Heart left ventricle (tissue), 16 donors: ENCODE results near the gene GNB3. TPM values are rescaled to one million over a fixed set of nuclear protein-coding genes. Genes with fewer than 3 reads are reported as not detected.

Source experiments
- ATAC-seq, 4 donors: fragments of 200-7000 bp; cut with Tn5 transposase; one replicate each; pipeline ENCODE4 v1.9.1; 2020 to 2022; ENCODE audit warnings: moderate library complexity in 4 of 4, mild to moderate bottlenecking in 3 of 4, moderate number of reproducible peaks in 1 of 4
- DNase-seq, 5 donors: peaks; one replicate each; pipeline ENCODE4 v3.0.0-alpha.2; 2020
- H3K27ac ChIP-seq, 12 donors: fragments of 200-600 bp; sonication (generic) in 4 of 12; one replicate each; pipeline versions ENCODE4 v1.5.0 to v1.8.0; 2016 to 2022; ENCODE audit warnings: mild to moderate bottlenecking in 2 of 12
- H3K27me3 ChIP-seq, 9 donors: fragments of 200-600 bp; sonication (generic) in 2 of 9; one replicate each; pipeline versions ENCODE4 v1.5.1 to v1.8.0; 2016 to 2022; ENCODE audit warnings: mild to moderate bottlenecking in 3 of 9
- H3K36me3 ChIP-seq, 9 donors: fragments of 200-600 bp; sonication (generic) in 2 of 9; one replicate each; pipeline versions ENCODE4 v1.5.0 to v1.8.0; 2018 to 2022; ENCODE audit warnings: mild to moderate bottlenecking in 2 of 9
- H3K4me1 ChIP-seq, 12 donors: fragments of 200-600 bp; sonication (generic) in 4 of 12; one replicate each; pipeline versions ENCODE4 v1.5.0 to v1.8.0; 2016 to 2022; ENCODE audit warnings: mild to moderate bottlenecking in 3 of 12
- H3K4me3 ChIP-seq, 12 donors: fragments of 200-600 bp; sonication (generic) in 4 of 12; one replicate each; pipeline versions ENCODE4 v1.5.0 to v1.8.0; 2017 to 2022; ENCODE audit warnings: mild to moderate bottlenecking in 9 of 12, moderate library complexity in 4 of 12
- H3K9me3 ChIP-seq, 12 donors: fragments of 200-600 bp; sonication (generic) in 4 of 12; one replicate each; pipeline versions ENCODE4 v1.5.0 to v1.8.0; 2016 to 2022; ENCODE audit warnings: mild to moderate bottlenecking in 1 of 12
- CTCF ChIP-seq, 12 donors: fragments of 200-600 bp; sonication (generic) in 4 of 12; IDR thresholded peaks; one replicate each; pipeline versions ENCODE4 v1.5.0 to v1.8.0; 2018 to 2022; ENCODE audit warnings: antibody characterized with exemption in 12 of 12, mild to moderate bottlenecking in 5 of 12
- POLR2A ChIP-seq, 2 donors: fragments of 450-650 bp; IDR thresholded peaks; one replicate each; pipeline ENCODE4 v1.6.1; 2017; ENCODE audit warnings: antibody characterized with exemption in 2 of 2, mild to moderate bottlenecking in 2 of 2, moderate library complexity in 2 of 2
- WGBS, 4 donors: extraction: QIAGEN DNeasy Blood & Tissue Kit in 2 of 4; methylation state at CpG; one replicate each; pipeline versions ENCODE4 v1.1.5 to v1.1.7; 2013 to 2018; 5-methylcytosine and 5-hydroxymethylcytosine counted together
- intact Hi-C, 10 donors: fragments of 100-400 bp; cut with DNase I; formaldehyde crosslinking; loops; one replicate each; pipeline versions ENCODE4 v1.11.1 to v1.14.2; 2022
- polyA plus RNA-seq, 2 donors: library from polyadenylated mRNA; stranded (reverse); fragments of 200-250 nt; gene quantifications; one replicate each; pipeline ENCODE4 v1.2.3, GENCODE V29; 2013
- total RNA-seq, 9 donors: library from RNA; depleted of rRNA in 2 of 9; stranded (reverse); fragments of >200 nt in 2 of 9; fragmentation: NEBNext Ultra II Directional in 3 of 9; extraction: Animal tissue kit (Norgen Biotek cat#: 25700) in 3 of 9; gene quantifications; one replicate each; pipeline versions ENCODE4 v1.1.0 to v1.2.4, GENCODE V29; 2016 to 2023
- donor health status: ischemic (EF 13 %, LVEDD 7.1; RV severe dilation, severe dysfunction).
- donor health status: healthy with polysubstance abuse.
- donor health status: DM: no; HTN: yes; CAD: no.
- donor health status: DM: no; HTN: no; CAD: no.
- donor health status: ischemic (EF 25% LVEDD 6.9; RV normal size, moderate dysfunction).
- donor health status: ischemic (EF 25% LVEDD 5.7; RV mildly dilated, moderate dysfunction).
- donor health status: healthy.
- donor health status: DM: yes; HTN: yes; CAD: no.
- donor health status: ischemic (EF 35%, LVEDD 5.7; RV mildly dilated, moderate dysfunction).
- donor health status: nonischemic (EF 11% LVEDD 7.7; RV severe dilation, severe dysfunction).
- donor health status: DM: yes; HTN: yes; CAD: no.
- donor health status: PGD.
- donor health status: ischemic (EF 29% LVEDD 5.4; RV normal size, mild dysfunction).
- donor health status: nonischemic (EF 23%, LVEDD 6.1; RV moderate dilation, normal function).

Gene GNB3
- total and polyA plus RNA-seq, 11 donors: 0.64 to 12.4 (median 6.2) TPM

GRCh38 chr12:6828781-6829535 is 11.8 kb upstream of the GNB3 start:
- DNase-seq: peak in 2 of 5 donors; percentile 36 to 58
- intact Hi-C loops: loop anchor here (5.0 to 10.0 kb wide), 5 partner anchors 54 to 214 kb away; partner anchors contain the start of genes MLF2 (in 6 of the 10) and LAG3 (in 1 of the 10)
- H3K36me3 ChIP-seq: peaks cover 0 to 31% (median 0%) of the 10 kb centered on the region in 9 donors
- TF ChIP-seq CTCF (IDR thresholded peaks at IDR 0.05) (no peak), POLR2A (IDR thresholded peaks at IDR 0.05) (no peak)
- peaks cover 0 to 37% (median 17%) of the 10 kb centered on the region in 12 donors for H3K4me1 ChIP-seq
- H3K4me3 ChIP-seq: peak overlapping the region; percentile 62 to 92 (median 78)
- ATAC-seq: peak in 3 of 4 donors; percentile 8 to 31 (median 29)
- peaks cover 0 to 9% (median 0%) of the 10 kb centered on the region in 9 donors for H3K27me3 ChIP-seq
- no peaks in the 10 kb centered on the region for H3K9me3 ChIP-seq
- H3K27ac ChIP-seq: peak overlapping the region; percentile 65 to 92 (median 85)
- WGBS, 4 donors: 1 to 2% (median 1%) methylated on average over 47 to 71 of the region's 71 CpGs

DNA sequence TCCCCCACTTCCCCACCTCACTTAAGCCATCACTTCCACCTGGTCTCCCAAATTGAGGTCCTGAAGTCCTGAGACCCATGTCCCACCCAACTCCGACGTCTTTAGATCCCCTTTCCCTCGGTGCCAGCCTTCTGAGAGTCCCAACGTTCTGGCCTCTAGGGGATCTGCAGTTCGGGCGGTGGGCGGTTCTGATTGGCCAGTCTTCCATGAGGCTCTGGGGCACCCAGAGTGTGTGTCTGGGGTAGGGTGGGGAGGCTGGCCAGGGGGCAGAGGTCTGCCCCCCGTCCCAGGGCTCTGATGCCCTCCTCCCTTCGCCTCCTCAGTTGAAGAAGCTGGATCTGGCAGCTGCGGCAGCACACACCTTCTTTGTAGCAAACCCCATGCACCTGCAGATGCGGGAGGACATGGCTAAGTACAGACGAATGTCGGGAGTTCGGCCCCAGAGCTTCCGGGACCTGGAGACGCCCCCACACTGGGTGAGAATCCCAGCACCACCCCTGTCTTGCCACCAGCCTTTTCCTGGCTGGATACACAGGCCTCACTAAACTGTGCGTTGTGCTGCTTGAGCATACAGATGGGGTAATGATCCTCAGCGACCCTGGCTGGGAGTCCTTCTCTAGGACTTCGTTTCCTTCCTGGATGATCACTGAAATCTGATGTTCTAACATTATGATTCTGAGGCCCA is 11.0 kb upstream of the GNB3 start:
- ATAC-seq: peak in 2 of 4 donors; percentile 1 to 4
- DNase-seq: peak in 2 of 5 donors; percentile 55 to 59
- Histone ChIP-seq H3K27me3 (peaks cover 0 to 9% (median 0%) of the 10 kb centered on the region in 9 donors), H3K36me3 (peaks cover 0 to 38% (median 5%) of the 10 kb centered on the region in 9 donors), H3K4me1 (peaks cover 0 to 42% (median 21%) of the 10 kb centered on the region in 12 donors), H3K27ac (peak overlapping the region; percentile 65 to 92 (median 85)), H3K4me3 (peak overlapping the region; percentile 62 to 92 (median 78)), H3K9me3 (no peaks in the 10 kb centered on the region)
- intact Hi-C loops: loop anchor here (5.0 to 10.0 kb wide), 5 partner anchors 55 to 215 kb away; partner anchors contain the start of genes MLF2 (in 6 of the 10) and LAG3 (in 1 of the 10)
- TF ChIP-seq CTCF (IDR thresholded peaks at IDR 0.05) (peak in 1 of 12 donors; percentile 13), POLR2A (IDR thresholded peaks at IDR 0.05) (no peak)
- WGBS, 4 donors: 52 to 59% (median 55%) methylated on average over 14 to 19 of the region's 19 CpGs

DNA sequence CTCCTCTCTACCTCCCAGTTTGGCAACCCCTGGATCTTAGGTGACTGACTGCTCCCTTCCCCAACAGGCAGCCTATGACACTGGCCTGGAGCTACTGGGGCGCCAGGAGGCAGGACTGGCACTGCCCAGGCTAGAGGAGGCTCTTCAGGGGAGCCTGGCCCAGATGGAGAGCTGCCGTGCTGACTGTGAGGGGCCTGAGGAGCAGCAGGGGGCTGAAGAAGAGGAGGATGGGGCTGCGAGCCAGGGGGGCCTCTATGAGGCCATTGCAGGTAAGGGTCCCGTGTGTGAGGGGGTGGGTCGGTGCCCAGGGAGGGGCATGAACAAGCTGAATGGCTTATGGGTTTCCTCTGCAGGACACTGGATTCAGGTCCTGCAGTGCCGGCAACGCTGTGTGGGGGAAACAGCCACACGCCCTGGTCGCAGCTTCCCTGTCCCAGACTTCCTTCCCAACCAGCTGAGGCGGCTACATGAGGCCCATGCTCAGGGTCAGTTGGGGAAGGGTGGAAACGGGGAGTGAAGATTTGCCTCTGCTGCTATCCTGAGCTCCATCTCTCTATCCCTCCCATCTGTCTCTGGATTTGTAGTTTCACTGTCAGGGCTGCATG is 10.3 kb upstream of the GNB3 start:
- H3K9me3 ChIP-seq: no peaks in the 10 kb centered on the region
- no peak for TF ChIP-seq CTCF (IDR thresholded peaks at IDR 0.05)
- TF ChIP-seq POLR2A (IDR thresholded peaks at IDR 0.05): no peak
- intact Hi-C loops: no loop called here
- H3K4me3 ChIP-seq: peak overlapping the region in 1 of 12 donors; percentile 74
- peaks cover 0 to 39% (median 8%) of the 10 kb centered on the region in 9 donors for H3K36me3 ChIP-seq
- peak overlapping the region in 3 of 12 donors; percentile 24 to 92 (median 74) for H3K27ac ChIP-seq
- WGBS, 4 donors: 84 to 89% (median 87%) methylated on average over 7 to 11 of the region's 11 CpGs
- DNase-seq (peak in 1 of 5 donors; percentile 23), ATAC-seq (no peak)
- peaks cover 0 to 40% (median 20%) of the 10 kb centered on the region in 12 donors for H3K4me1 ChIP-seq
- peaks cover 0 to 9% (median 0%) of the 10 kb centered on the region in 9 donors for H3K27me3 ChIP-seq
